ENCODE results near the gene TPSD1. TPM values are rescaled to one million over a fixed set of nuclear protein-coding genes. Genes with fewer than 3 reads are reported as not detected.

The TPSD1 gene
- total RNA-seq, 1 experiment from 2014 or later: not detected

DNA sequence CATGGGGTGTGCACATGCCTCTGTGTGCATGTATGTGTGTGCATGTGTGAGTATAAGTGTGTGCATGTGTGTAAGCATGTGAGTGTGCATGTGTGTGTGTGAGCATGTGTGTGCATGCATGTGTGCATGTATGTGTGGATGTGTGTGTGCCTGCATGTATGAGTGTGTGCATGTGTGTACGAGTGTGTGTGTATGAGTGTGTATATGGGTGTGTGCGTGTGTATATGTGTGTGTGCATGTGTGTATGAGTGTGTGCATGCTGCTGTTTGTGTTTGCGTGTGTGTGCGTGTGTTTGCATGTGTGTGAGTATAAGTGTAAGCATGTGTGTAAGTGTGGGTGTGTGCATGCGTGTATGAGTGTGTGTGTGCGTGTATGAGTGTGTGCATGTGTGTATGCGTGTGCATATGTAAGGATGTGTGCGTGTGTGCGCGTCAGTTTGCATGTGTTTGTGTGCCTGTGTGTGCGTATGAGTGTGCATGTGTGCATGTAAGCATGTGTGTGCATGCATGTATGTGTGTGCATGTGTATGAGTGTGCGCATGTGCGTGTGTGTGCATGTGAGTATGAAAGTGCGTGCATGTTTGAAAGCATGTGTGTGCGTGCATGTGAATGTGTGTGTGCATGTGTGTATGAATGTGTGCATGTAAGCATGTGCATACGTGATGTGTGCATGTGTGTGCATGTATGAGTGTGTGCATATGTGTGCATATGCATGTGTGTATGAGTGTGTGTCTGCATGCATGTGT is 8.6 kb downstream of the TPSD1 start:
- Mint-ChIP-seq H3K4me3 (peak overlapping the region in 1 of 2 experiments; percentile 12; a peak in 1 of 5 replicates), H3K27me3 (ENCODE audit: low read depth) (peaks cover 38% of the 10 kb centered on the region)
- no peak overlapping the region for H3K9ac ChIP-seq (ENCODE audit: extremely low read depth, insufficient read length, low read length)

More for the DNA sequence above, 8.6 kb downstream of the TPSD1 start:
- H3K36me3 Mint-ChIP-seq (ENCODE audit: insufficient read depth in 1 of 3, low read depth in 3 of 3): peaks cover 0 to 4% (median 2%) of the 10 kb centered on the region in 3 experiments; a peak in 3 of 7 replicates
- TF ChIP-seq, protein P1, sequence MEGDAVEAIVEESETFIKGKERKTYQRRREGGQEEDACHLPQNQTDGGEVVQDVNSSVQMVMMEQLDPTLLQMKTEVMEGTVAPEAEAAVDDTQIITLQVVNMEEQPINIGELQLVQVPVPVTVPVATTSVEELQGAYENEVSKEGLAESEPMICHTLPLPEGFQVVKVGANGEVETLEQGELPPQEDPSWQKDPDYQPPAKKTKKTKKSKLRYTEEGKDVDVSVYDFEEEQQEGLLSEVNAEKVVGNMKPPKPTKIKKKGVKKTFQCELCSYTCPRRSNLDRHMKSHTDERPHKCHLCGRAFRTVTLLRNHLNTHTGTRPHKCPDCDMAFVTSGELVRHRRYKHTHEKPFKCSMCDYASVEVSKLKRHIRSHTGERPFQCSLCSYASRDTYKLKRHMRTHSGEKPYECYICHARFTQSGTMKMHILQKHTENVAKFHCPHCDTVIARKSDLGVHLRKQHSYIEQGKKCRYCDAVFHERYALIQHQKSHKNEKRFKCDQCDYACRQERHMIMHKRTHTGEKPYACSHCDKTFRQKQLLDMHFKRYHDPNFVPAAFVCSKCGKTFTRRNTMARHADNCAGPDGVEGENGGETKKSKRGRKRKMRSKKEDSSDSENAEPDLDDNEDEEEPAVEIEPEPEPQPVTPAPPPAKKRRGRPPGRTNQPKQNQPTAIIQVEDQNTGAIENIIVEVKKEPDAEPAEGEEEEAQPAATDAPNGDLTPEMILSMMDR (conservative IDR thresholded peaks at IDR 0.05): no peak
- no peak overlapping the region for H2AFZ ChIP-seq (ENCODE audit: low read length)
- H3K4ac ChIP-seq (ENCODE audit: low read depth, low read length): no peak overlapping the region
- DNase-seq: no peak
- H2AK5ac ChIP-seq (ENCODE audit: insufficient read length, low read length): no peak overlapping the region
- no peak overlapping the region for H2BK20ac ChIP-seq (ENCODE audit: low read depth, low read length, poor library complexity, severe bottlenecking)
- H3K4me1 ChIP-seq (ENCODE audit: insufficient read depth, low read length): no peaks in the 10 kb centered on the region; the same call in 1 of the 2 replicates
- H3K23ac ChIP-seq (ENCODE audit: insufficient read length, low read depth, low read length): no peak overlapping the region
- H3K9me3 Mint-ChIP-seq: peaks cover 11 to 19% of the 10 kb centered on the region in 2 experiments
- peak overlapping the region in 1 of 3 experiments; percentile 51; a peak in 1 of 7 replicates for H3K27ac Mint-ChIP-seq
- no peak overlapping the region for H3K27ac ChIP-seq (ENCODE audit: insufficient read length, low read depth, low read length)
- no peak overlapping the region for H3K18ac ChIP-seq (ENCODE audit: insufficient read length, low read depth, low read length)
- no peaks in the 10 kb centered on the region for H3K79me1 ChIP-seq (ENCODE audit: insufficient read depth, low read depth, low read length, poor library complexity, severe bottlenecking)
- no peak overlapping the region for H2BK5ac ChIP-seq (ENCODE audit: insufficient read length, low read length)
- H4K91ac ChIP-seq (ENCODE audit: insufficient read length, low read depth, low read length): no peak overlapping the region
- H4K5ac ChIP-seq (ENCODE audit: insufficient read length, low read depth, low read length): no peak overlapping the region
- H3K4me2 ChIP-seq (ENCODE audit: insufficient read depth, insufficient read length, low read length): no peak overlapping the region
- no peaks in the 10 kb centered on the region for H3K9me3 ChIP-seq (ENCODE audit: control insufficient read depth, low read depth, low read length)
- no peak overlapping the region for H3T11ph ChIP-seq (ENCODE audit: low read length)
- H3K4me1 Mint-ChIP-seq: peaks cover 3 to 9% of the 10 kb centered on the region in 2 experiments
- H2BK12ac ChIP-seq (ENCODE audit: insufficient read length, low read depth, low read length): no peak overlapping the region
- no peak overlapping the region for H3K14ac ChIP-seq (ENCODE audit: insufficient read depth, low read length)
- WGBS (ENCODE audit: extremely low coverage, insufficient read length, low lambda C conversion rate): no CpG with 5 or more reads among the region's 16 CpGs
- H2BK120ac ChIP-seq (ENCODE audit: low read depth, low read length, poor library complexity, severe bottlenecking): no peak overlapping the region
- no peaks in the 10 kb centered on the region for H3K23me2 ChIP-seq (ENCODE audit: insufficient read length, low read depth, low read length, poor library complexity, severe bottlenecking)
- no peak overlapping the region for H2BK15ac ChIP-seq (ENCODE audit: low read depth, low read length)
- H3K79me2 ChIP-seq (ENCODE audit: insufficient read depth, low read length): no peaks in the 10 kb centered on the region
- H4K8ac ChIP-seq (replicated peaks; ENCODE audit: insufficient read length, low read depth, low read length): no peak overlapping the region
- no peaks in the 10 kb centered on the region for H4K20me1 ChIP-seq (ENCODE audit: control insufficient read depth, insufficient read depth, insufficient read length)
- no peaks in the 10 kb centered on the region for H3K27me3 ChIP-seq (ENCODE audit: insufficient read depth, low read length)
- H3K56ac ChIP-seq (ENCODE audit: insufficient read length, low read depth, low read length): no peak overlapping the region
